GM21447 (cell line): ENCODE data around the gene CBX1.
A peak's percentile ranks its signal among the peaks of the same experiment; 100 is the strongest.
"Not testable (repeated sequence)": the region's sequence is repeated elsewhere in the genome, so short reads cannot be mapped to it uniquely, and the experiment has no call there.

ENCODE experiments used
- ATAC-seq: cut with Tn5 transposase; IDR thresholded peaks from one replicate; pipeline ENCODE4 v1.9.1; 2021; ENCODE audit not compliant: unreplicated experiment

Gene CBX1

DNA sequence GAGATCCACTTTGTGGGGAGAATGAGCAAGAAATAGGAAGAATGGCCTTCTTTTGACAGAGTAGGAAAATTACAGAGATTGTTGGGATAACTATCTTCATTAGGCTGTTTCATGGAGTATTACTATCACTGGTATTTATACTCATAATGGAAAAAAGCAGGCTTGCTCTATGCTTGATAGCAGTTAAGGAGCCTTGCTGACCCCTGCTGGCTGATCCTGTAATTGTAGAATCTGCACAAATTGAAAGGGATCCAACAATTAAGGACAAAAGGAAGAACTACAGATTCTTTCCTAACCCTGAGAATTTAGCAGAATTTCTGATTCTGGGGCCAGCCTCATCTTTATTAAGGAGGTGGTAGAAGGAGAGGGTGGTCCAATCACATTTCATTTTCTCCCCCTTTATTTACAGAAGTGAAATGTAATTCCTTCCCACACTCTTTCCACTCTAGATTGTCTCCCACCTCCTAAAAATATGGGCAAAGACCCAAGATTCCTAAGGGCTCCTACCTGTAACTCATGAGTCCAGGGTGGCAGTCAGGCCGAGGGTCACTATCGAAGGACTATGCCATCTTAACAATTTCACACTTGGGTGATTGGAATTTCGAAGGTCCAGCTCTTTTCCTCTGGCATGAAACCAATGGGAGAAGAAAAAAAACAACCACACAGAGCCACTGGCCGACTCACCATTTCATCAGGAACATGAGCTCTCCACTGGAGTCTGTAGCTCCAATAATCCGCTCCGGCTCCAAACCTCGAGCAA is 26.8 kb downstream of the CBX1 start:
- ATAC-seq = no peak

GRCh38 chr17:48073566-48074094 is 27.6 kb downstream of the CBX1 start:
- not testable (repeated sequence) for ATAC-seq

DNA sequence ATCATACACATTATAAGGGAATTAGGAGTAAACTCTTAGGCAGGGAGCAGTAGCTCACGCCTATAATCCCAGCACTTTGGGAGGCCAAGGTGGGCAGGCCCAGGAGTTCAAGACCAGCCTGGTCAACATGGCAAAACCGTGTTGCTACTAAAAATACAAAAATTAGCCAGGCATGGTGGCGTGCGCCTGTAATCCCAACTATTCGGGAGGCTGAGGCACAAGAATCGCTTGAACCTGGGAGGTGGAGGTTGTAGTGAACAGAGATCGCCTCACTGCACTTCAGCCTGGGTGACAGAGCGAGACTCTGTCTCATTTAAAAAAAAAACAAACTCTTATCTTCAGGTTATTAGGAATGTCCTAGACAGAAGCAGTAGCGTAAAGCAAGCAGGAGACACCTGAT is 28.5 kb downstream of the CBX1 start:
- not testable (repeated sequence) for ATAC-seq

DNA sequence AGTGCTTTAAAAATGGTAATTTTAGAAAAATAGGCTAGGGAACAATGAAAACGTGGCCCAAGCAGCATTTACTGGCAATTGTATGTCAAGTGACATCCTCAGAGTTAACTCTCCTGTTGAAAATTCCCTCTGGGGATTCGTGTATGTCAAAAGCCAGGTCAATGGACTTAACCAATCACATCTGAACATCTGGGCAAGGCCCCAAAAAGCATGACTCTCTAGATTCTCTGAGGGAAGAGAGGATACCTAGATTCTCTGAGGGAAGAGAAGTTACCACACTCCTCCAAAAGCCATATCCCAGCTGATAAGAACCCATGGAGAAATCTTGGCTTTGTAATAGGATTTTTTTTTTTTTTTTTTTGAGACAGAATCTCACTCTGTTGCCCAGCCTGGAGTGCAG is 29.6 kb downstream of the CBX1 start:
- ATAC-seq = no peak

GRCh38 chr17:48070195-48070594 is 31.1 kb downstream of the CBX1 start:
- no peak for ATAC-seq

- ATAC-seq = no peak
Measured at GRCh38 chr17:48068491-48068961, 32.8 kb downstream of the CBX1 start.

- not testable (repeated sequence) for ATAC-seq
Measured at GRCh38 chr17:48067808-48068207, 33.5 kb downstream of the CBX1 start.

DNA sequence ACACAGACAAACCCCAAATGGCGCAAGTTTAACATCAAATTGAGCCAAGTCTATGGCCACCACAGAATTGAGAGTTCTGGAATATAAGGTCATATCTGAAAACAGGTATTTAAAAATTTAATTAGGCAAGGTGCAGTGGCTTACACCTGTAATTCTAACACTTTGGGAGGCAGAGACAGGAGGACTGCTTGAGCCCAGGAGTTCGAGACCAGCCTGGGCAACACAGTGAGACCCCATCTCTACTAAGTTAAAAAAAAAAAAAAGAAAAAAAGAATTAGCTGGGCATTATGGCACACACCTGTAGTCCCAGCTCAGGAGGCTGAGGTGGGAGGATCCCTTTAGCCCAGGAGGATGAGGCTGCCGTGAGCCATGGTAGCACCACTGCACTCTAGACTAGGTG is 34.0 kb downstream of the CBX1 start:
- ATAC-seq = no peak

DNA sequence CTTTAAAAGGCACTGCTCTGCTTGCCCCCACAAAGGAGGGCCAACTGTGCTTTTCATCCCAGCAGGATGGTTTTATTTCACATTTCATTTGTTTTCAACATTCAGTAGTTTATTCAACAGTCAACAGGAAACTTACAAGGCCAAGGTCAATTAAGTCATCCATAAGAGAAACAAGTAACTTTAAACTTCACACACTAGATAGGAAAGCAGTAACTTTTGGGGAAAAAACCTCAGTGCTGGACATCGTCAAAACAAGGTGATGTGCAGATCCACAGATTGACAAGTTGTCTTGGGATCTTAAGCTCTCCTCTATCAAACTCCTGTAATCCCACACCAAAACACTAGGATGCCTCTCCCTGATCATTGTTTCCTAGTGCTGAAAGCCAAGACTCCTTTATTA is 34.6 kb downstream of the CBX1 start:
- no peak for ATAC-seq

DNA sequence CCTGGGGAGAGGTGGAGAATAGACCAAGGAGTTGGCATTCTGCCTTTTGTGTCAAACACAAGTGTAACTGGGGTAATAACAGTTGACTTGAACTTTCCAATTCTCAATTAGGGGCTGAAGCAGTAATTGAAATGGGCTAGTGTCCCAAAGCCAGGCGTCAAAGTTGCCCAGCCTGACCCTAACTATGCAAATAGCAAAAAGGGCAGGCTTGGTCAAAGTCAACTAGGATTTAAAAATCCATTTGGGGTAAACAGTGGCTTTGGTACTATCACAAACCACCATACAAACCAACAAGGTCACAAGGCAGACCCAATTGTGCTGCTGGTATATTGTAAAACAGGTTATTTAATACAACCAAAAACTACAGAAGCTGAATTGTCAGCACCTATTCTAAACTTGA is 35.1 kb downstream of the CBX1 start:
- no peak for ATAC-seq

DNA sequence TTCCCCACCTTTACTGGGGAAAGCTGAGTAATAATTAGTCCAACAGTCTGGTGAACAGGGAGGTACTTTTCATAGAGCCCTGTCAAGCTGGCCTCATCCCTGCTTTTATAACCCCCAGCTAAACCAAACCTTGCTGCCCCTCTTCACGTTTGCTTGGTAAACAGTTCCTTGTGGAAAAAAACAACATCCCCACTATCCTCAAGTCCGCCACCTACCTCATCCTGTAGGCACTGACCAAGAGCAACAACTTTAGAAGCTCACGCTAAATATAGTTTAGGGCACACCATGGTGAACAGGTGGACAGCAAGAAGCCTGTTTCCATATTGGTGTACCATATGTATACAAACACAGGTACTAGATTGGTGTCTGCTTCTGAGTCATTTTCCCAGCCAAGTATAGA is 36.6 kb downstream of the CBX1 start:
- no peak for ATAC-seq

- no peak for ATAC-seq
Measured at GRCh38 chr17:48062273-48062672, 39.0 kb downstream of the CBX1 start.

GRCh38 chr17:48060249-48060648 is 41.0 kb downstream of the CBX1 start:
- ATAC-seq = no peak

- no peak for ATAC-seq
Measured at GRCh38 chr17:48059125-48059668, 42.1 kb downstream of the CBX1 start.

DNA sequence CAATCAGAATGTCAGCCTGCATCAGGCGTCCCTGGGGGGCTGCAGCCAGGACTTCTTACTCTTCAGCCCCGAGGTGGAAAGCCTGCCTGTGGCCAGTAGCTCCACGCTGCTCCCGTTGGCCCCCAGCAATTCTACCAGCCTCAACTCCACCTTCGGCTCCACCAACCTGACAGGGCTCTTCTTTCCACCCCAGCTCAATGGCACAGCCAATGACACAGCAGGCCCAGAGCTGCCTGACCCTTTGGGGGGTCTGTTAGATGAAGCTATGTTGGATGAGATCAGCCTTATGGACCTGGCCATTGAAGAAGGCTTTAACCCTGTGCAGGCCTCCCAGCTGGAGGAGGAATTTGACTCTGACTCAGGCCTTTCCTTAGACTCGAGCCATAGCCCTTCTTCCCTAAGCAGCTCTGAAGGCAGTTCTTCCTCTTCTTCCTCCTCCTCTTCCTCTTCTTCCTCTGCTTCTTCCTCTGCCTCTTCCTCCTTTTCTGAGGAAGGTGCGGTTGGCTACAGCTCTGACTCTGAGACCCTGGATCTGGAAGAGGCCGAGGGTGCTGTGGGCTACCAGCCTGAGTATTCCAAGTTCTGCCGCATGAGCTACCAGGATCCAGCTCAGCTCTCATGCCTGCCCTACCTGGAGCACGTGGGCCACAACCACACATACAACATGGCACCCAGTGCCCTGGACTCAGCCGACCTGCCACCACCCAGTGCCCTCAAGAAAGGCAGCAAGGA is 42.7 kb downstream of the CBX1 start:
- no peak for ATAC-seq

- ATAC-seq = no peak
Measured at GRCh38 chr17:48057626-48058025, 43.7 kb downstream of the CBX1 start.

DNA sequence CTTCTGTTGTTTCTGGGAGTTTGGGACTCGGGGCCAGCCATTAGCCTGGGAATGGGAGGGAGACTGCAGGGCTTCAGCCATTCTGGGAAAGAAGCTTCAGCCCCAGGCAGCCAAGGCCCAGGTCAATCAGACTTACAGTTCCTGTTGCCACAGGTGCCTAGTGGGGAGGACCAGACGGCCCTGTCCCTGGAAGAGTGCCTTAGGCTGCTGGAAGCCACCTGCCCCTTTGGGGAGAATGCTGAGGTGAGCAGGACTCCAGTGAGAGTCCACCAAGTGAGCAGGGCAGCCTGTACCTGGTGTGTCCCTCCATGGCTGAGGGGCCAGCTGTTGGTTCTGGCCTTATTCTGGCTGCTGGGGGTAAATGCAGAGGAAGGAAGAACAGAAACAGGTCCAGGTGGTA is 44.4 kb downstream of the CBX1 start:
- ATAC-seq = no peak

- no peak for ATAC-seq
Measured at GRCh38 chr17:48056246-48056745, 45.0 kb downstream of the CBX1 start.

- peak; percentile 68 for ATAC-seq
Measured at GRCh38 chr17:48055531-48056245, 45.6 kb downstream of the CBX1 start.

- no peak for ATAC-seq
Measured at GRCh38 chr17:48054238-48055185, 46.8 kb downstream of the CBX1 start.
